Measurements from ENCODE around the gene PACS1.

Gene PACS1

GRCh38 chr11:66042996-66043906 lies 26.8 kb upstream of the PACS1 start:
- no peak for TF ChIP-seq ZNF274 (IDR thresholded peaks at IDR 0.05; ENCODE audit: low read depth, low read length)
- no peak overlapping the region for H3K4me3 ChIP-seq (ENCODE audit: low read length)

- no peak overlapping the region for H3K4me3 ChIP-seq (ENCODE audit: low read length)
- no peak for TF ChIP-seq ZNF274 (IDR thresholded peaks at IDR 0.05; ENCODE audit: low read depth, low read length)
These were observed 25.3 kb upstream of the PACS1 start for GRCh38 chr11:66044757-66045156.

- no peak for TF ChIP-seq ZNF274 (IDR thresholded peaks at IDR 0.05; ENCODE audit: low read depth, low read length)
- no peak overlapping the region for H3K4me3 ChIP-seq (ENCODE audit: low read length)
These were observed 24.9 kb upstream of the PACS1 start for GRCh38 chr11:66045177-66045639.

- TF ChIP-seq ZNF274 (IDR thresholded peaks at IDR 0.05; ENCODE audit: low read depth, low read length), result no peak
These were observed 23.2 kb upstream of the PACS1 start for GRCh38 chr11:66046901-66047300.

GRCh38 chr11:66047541-66048365 lies 22.3 kb upstream of the PACS1 start:
- no peak overlapping the region for H3K4me3 ChIP-seq (ENCODE audit: low read length)
- TF ChIP-seq ZNF274 (IDR thresholded peaks at IDR 0.05; ENCODE audit: low read depth, low read length), result no peak

More at GRCh38 chr11:66046901-66047300, 23.2 kb upstream of the PACS1 start:
- H3K4me3 ChIP-seq (ENCODE audit: low read length), result no peak overlapping the region

- no peak for TF ChIP-seq ZNF274 (IDR thresholded peaks at IDR 0.05; ENCODE audit: low read depth, low read length)
- no peak within 1 kb of the TSS for H3K4me3 ChIP-seq (ENCODE audit: low read length)
These were observed 21.3 kb upstream of the PACS1 start, which contains the start of gene GAL3ST3 for GRCh38 chr11:66048547-66049323. Gene GAL3ST3, minus strand, starts transcription at chr11:66049161. Its CDS starts 3,746 bp downstream, at chr11:66045415.

GRCh38 chr11:66050581-66051231 lies 19.4 kb upstream of the PACS1 start:
- TF ChIP-seq ZNF274 (IDR thresholded peaks at IDR 0.05; ENCODE audit: low read depth, low read length), result no peak
- no peak overlapping the region for H3K4me3 ChIP-seq (ENCODE audit: low read length)

- TF ChIP-seq ZNF274 (IDR thresholded peaks at IDR 0.05; ENCODE audit: low read depth, low read length), result no peak
- peak overlapping the region; percentile 59; the same call in 1 of the 2 replicates for H3K4me3 ChIP-seq (ENCODE audit: low read length)
These were observed 18.7 kb upstream of the PACS1 start for GRCh38 chr11:66051371-66051765.

GRCh38 chr11:66051766-66052663 lies 18.1 kb upstream of the PACS1 start, which contains the start of gene SF3B2:
Gene SF3B2, plus strand, starts transcription at chr11:66052364. Its CDS starts 21 bp downstream, at chr11:66052385.
- TF ChIP-seq ZNF274 (IDR thresholded peaks at IDR 0.05; ENCODE audit: low read depth, low read length), result no peak
- peak within 1 kb of the TSS; percentile 92 for H3K4me3 ChIP-seq (ENCODE audit: low read length)

GRCh38 chr11:66052664-66052982 lies 17.4 kb upstream of the PACS1 start:
- peak overlapping the region; percentile 92 for H3K4me3 ChIP-seq (ENCODE audit: low read length)
- TF ChIP-seq ZNF274 (IDR thresholded peaks at IDR 0.05; ENCODE audit: low read depth, low read length), result no peak

- no peak overlapping the region for H3K4me3 ChIP-seq (ENCODE audit: low read length)
- no peak for TF ChIP-seq ZNF274 (IDR thresholded peaks at IDR 0.05; ENCODE audit: low read depth, low read length)
These were observed 15.1 kb upstream of the PACS1 start for GRCh38 chr11:66055021-66055420.

GRCh38 chr11:66056501-66056900 lies 13.6 kb upstream of the PACS1 start:
- no peak overlapping the region for H3K4me3 ChIP-seq (ENCODE audit: low read length)
- no peak for TF ChIP-seq ZNF274 (IDR thresholded peaks at IDR 0.05; ENCODE audit: low read depth, low read length)
